Measurements from ENCODE around the gene METTL21C.

METTL21C gene

GRCh38 chr13:102721800-102722231, 27.0 kb upstream of the METTL21C start:
- TF ChIP-seq, protein P1, sequence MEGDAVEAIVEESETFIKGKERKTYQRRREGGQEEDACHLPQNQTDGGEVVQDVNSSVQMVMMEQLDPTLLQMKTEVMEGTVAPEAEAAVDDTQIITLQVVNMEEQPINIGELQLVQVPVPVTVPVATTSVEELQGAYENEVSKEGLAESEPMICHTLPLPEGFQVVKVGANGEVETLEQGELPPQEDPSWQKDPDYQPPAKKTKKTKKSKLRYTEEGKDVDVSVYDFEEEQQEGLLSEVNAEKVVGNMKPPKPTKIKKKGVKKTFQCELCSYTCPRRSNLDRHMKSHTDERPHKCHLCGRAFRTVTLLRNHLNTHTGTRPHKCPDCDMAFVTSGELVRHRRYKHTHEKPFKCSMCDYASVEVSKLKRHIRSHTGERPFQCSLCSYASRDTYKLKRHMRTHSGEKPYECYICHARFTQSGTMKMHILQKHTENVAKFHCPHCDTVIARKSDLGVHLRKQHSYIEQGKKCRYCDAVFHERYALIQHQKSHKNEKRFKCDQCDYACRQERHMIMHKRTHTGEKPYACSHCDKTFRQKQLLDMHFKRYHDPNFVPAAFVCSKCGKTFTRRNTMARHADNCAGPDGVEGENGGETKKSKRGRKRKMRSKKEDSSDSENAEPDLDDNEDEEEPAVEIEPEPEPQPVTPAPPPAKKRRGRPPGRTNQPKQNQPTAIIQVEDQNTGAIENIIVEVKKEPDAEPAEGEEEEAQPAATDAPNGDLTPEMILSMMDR (IDR thresholded peaks at IDR 0.05; ENCODE audit: low read depth, low read length, missing control alignments), result no peak
- no peak for DNase-seq
- in situ Hi-C loops (cut with HindIII; ENCODE audit: low pct_ligation_motif_present, low sequenced_read_pairs), result no loop called here
- Histone ChIP-seq H3K4me3 (ENCODE audit: low read depth, low read length) (no peak overlapping the region), H3K36me3 (replicated peaks) (no peaks in the 10 kb centered on the region), H3K27me3 (replicated peaks) (no peaks in the 10 kb centered on the region), H3K27ac (no peak overlapping the region)

GRCh38 chr13:102718746-102719145, 23.9 kb upstream of the METTL21C start:
- DNase-seq, result no peak
- no peak overlapping the region for H3K27ac ChIP-seq
- no peak overlapping the region for H3K4me3 ChIP-seq (ENCODE audit: low read depth, low read length)
- TF ChIP-seq, protein P1 (IDR thresholded peaks at IDR 0.05; ENCODE audit: low read depth, low read length, missing control alignments), result no peak
- no peaks in the 10 kb centered on the region for H3K27me3 ChIP-seq (replicated peaks)
- in situ Hi-C loops (cut with HindIII; ENCODE audit: low pct_ligation_motif_present, low sequenced_read_pairs), result no loop called here
- H3K36me3 ChIP-seq (replicated peaks), result no peaks in the 10 kb centered on the region

- H3K27ac ChIP-seq, result no peak overlapping the region
- no peak overlapping the region for H3K4me3 ChIP-seq (ENCODE audit: low read depth, low read length)
- TF ChIP-seq, protein P1 (IDR thresholded peaks at IDR 0.05; ENCODE audit: low read depth, low read length, missing control alignments), result no peak
- no peaks in the 10 kb centered on the region for H3K27me3 ChIP-seq (replicated peaks)
- no peak for DNase-seq
- no peaks in the 10 kb centered on the region for H3K36me3 ChIP-seq (replicated peaks)
- in situ Hi-C loops (cut with HindIII; ENCODE audit: low pct_ligation_motif_present, low sequenced_read_pairs), result no loop called here
Observed at GRCh38 chr13:102715447-102715846, 20.6 kb upstream of the METTL21C start.

DNA sequence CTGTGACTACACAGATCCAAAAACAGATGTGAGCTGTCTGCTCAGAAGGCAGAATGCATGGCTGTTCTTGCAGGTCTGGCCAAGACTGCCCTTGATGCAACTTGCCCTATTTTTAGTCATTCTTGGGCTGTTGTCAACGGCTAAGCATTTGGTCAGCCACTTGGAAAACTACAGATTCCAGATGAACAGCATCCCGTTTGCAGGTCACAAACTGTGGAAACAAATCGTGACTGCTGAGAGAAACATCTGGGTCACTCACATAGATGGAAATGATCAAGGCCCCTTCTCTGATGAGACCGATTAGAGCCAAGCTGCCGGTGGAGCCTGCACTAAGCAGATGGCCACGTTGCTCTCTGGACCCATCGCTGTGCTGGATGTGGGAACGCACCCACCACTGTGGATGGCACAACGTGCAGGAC, 15.4 kb upstream of the METTL21C start:
- no peak for DNase-seq
- Histone ChIP-seq H3K27ac (no peak overlapping the region), H3K4me3 (ENCODE audit: low read depth, low read length) (no peak overlapping the region), H3K36me3 (replicated peaks) (no peaks in the 10 kb centered on the region), H3K27me3 (replicated peaks) (no peaks in the 10 kb centered on the region)
- in situ Hi-C loops (cut with HindIII; ENCODE audit: low pct_ligation_motif_present, low sequenced_read_pairs), result no loop called here
- TF ChIP-seq, protein P1 (IDR thresholded peaks at IDR 0.05; ENCODE audit: low read depth, low read length, missing control alignments), result no peak

DNA sequence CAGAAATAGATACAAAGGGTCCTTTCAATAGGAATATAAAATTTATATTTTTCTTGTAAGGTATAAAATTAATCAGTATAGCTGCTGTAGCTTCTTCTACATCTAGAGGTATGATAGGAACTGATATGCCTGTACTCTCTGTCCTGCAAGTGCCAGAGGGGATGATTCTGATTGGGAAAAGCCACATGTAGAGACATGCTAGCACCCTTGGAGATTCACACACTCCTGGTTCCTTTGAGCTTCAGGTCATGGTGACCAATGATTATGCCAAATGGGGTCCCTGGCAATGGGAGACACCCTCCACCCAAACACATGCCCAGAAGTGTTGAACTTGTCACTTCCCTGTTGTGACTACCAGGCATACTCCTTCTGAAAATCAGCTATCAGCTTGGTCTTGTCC, 14.7 kb upstream of the METTL21C start:
- in situ Hi-C loops (cut with HindIII; ENCODE audit: low pct_ligation_motif_present, low sequenced_read_pairs), result no loop called here
- no peak overlapping the region for H3K27ac ChIP-seq
- H3K36me3 ChIP-seq (replicated peaks), result no peaks in the 10 kb centered on the region
- no peak for DNase-seq
- TF ChIP-seq, protein P1 (IDR thresholded peaks at IDR 0.05; ENCODE audit: low read depth, low read length, missing control alignments), result no peak
- H3K27me3 ChIP-seq (replicated peaks), result no peaks in the 10 kb centered on the region
- H3K4me3 ChIP-seq (ENCODE audit: low read depth, low read length), result no peak overlapping the region

DNA sequence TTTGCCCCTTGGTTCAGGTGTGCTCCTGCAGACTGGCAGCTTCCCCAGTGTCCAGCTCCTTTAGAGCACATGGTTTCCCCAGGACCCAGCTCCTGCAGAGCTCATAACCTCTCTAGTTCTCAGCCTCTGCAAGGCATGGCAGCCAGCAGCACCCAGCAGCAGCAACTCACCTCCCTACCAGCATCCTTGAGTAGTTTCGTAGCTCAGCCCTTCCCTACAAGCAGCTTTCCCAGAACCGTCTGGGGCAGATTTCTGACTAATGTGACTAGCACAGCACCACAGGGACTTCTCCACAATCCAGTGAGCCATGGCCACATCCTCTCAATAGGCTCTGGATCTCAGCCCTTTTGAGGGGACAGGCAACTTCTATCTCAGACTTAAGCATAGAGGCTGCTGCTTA, 14.1 kb upstream of the METTL21C start:
- TF ChIP-seq, protein P1 (IDR thresholded peaks at IDR 0.05; ENCODE audit: low read depth, low read length, missing control alignments), result no peak
- Histone ChIP-seq H3K27me3 (replicated peaks) (no peaks in the 10 kb centered on the region), H3K36me3 (replicated peaks) (no peaks in the 10 kb centered on the region), H3K4me3 (ENCODE audit: low read depth, low read length) (no peak overlapping the region), H3K27ac (no peak overlapping the region)
- no peak for DNase-seq
- in situ Hi-C loops (cut with HindIII; ENCODE audit: low pct_ligation_motif_present, low sequenced_read_pairs), result no loop called here

All from brain microvascular endothelial cell (primary cell).